ENCODE data around the gene CBX6.

DNA sequence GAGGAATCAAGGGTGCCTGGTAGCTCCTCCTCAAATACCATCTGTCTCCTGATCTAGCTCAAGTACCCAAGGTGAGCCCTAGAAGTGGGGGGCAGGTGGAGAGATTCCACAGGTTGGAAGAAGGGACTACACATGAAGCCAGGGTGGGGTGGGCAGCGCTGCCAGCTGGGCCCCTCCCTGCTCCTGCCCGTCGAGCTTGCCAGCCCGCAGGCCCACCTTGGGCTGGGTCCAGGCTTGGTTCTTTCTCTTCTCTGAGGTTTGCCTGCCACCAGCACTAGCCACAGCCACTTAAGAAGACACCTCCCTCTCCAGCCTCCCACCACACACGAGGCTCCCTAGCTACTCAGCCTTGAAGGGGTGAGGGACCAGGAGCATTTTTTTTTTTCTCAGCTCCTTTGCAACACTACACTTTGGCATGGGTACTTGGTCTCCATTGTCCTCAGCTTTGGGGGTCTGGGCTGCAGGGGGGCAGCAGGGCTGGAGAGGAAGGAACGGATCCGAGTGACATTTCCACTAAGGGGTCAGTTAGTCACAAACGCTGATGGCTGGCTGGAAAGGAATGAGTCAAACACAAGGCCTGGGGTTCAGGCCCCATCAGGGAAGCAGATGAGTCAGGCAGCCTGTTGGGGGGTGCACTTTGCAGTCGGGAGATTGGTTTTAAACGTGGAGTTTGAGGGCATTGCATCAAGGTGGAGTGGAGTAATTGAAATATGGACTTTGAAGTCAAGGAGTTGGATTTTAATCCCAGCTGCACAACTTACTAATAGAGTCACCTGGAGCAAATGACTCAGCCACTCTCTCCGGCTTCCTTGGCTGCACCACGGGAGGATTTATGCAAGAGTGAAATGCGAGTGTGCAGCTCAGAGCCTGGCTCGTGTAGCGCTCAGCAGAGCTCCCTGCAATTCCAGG lies 20.8 kb downstream of the CBX6 start:
- TF ChIP-seq POLR2A (IDR thresholded peaks at IDR 0.05; ENCODE audit: low read length) (no peak), GATA1 (IDR thresholded peaks at IDR 0.05; ENCODE audit: low read depth, low read length) (no peak)

All from erythroblast (primary cell).